Pons (tissue), 1 donor: ENCODE data around the gene ZIC1.

Experiments used
- DNase-seq: peaks from one replicate; pipeline ENCODE4 v3.0.0-alpha.2; 2016; ENCODE audit warnings: low spot score

ZIC1 gene

DNA sequence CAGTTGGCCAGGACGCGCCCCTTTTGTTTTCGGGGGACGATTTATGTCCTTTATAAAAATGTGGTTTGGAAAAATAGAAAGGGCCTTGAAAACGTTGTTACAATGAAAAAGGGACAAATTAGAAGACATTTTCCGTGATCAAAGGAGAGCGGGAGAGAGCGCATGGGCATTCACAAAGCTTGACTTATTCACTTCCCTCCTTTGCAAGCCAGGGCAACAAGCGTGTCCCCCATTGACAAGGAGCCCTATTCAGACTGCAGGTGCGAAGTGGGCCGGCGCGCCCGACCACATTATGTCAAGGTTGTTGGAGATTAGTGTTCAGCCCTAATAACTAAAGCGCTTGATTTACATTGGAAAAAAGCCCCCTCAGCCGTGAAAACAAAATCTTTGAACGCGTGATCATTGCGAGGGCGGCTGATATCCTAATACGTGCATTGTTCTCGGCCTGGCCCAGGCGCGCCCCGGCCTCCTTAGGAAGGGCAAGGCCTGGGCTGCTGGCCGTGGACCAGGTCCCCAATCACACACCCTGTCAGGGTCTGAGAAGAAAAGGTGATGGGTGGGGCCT, 28.7 kb upstream of the ZIC1 start:
- no peak for DNase-seq

DNA sequence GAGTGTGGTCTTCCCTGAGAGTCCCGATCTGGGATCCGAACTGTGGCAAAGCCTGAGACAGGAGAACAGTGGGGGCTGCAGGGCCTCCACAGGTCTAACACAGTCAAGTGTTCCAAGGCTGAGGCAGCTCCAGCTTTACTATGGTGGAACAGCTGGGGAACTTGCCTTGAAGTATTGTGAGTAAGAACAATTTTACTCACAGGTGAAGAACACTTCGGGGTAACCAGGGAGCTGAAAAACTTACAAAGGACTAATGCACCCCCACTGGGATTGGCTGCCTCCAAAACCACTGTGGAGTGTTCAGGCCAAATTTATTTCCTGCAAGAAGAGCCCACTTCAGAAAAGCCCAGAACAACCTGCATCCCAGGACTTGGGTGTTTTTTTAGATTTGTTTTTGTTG, 28.2 kb upstream of the ZIC1 start:
- DNase-seq = no peak

DNA sequence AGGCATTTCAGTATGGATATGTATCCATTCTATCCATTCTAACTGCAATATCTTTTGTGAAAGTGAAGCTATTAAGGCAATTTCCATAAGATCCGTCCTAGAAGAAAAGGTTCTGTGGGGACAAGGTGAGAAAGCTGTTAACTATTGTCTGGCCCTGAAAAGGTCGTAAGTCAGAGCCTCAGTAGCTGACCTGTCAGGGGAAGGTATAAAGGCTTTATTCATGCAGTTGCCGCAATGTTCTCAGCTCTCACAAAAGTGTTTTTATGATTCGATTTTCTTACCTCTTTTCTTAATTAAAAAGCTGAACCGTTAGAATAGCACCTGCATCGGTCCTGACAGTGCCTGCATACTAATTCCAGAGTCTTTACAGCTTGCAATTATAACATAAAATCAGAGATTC, 27.6 kb upstream of the ZIC1 start:
- no peak for DNase-seq

DNA sequence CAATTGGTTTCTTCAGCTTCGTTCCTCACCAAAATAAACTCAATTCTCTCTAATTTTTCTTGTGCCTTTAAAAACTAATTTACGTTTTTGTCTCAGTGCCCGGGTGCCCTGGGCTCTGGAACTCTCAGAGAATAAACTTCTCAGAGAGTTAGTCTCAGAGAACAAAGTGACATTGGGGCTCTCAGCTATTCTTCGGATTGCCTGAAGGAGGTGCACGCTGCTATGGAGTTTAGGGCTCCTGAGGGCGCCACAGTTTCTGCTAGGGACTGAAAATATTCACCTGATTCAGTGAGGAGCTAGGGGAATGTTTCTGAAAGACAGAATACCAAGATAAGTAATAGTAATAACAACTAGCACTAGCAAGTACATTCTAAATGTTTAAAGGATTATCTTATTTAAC, 25.5 kb upstream of the ZIC1 start:
- no peak for DNase-seq

DNA sequence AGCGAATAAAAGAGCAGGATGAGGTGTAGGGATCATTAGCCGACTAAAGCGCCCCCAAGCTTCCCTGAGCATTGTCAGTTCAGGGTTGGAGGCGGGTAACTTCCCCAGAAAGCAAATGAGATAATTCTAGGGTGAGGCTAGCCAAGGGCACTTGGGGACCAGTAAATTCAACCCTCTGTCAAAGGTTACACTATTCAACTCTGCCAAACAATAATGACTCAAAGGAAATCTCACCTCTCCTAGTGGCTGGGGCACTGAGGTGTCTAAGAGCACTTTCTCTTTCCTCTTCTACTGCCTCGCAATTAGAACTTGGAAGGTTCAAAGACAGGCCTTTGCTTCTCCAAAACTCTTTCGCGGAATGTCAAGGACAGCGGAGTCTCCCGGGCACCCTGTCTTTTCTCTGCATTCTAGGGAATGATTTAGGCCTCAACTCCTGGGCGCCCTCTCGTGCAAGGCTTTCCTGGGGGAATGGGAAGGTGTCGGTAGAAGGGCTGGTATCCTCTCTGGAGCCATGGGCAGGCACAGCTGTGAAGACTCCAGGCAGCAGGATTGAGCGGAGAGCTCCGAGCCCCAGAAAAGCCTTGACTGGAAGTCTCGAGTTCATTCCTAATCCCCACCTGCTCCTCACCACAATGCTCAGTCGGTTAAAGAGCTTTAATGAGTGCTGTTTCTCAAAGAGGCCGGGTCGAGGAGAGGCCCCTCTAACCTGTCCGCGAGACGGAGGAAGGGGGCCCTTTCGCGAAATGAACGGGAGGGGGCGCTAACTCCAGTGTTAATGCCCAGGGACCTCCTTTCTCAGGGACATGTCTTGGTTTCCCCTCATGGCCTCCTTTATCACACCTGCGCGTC, 24.7 kb upstream of the ZIC1 start:
- DNase-seq = no peak

DNA sequence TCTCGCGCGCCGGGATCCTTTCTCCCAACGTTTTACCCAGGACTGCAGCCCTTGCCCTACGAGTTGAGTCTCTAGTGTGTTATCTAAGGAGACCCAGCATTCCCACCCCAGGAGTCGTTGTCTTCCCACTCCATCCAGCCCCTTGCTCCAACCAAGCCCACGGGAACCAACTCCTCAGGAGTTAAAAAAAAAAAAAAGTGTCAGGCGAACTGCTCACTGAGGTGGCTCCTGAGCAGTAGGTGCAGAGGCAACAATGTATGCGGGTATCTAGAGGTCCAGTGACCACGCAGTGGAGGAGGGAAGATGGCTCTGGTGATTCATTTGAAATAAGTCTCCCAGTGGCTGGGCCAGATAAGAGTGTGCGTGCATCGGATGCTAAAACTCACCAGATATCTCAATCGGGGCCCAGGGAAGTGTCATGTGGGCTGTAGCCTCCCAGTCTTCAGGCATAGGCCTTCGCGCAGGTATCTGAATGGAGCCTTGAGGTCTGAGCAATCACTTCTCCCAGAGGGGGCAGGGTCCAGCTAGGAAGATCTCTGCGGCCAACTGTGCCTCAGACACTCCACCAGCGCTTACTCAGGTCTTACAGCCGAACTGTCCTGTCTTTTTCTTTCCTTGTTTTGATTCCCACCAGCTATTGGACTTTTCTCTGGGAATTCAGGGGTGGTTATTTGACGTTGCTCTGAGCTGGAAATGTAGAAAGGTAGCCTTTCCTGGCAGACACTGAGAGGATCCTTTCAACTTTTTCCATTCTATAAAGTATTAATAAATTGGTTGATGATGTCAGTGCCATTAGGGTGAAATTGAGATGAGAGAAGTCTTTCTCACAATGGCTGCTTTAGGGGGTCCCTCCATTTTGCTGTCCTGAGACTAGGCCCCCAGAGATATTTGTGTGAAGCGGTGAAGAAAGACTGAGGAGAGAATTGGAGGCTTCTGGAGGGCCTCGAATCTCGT, 23.8 kb upstream of the ZIC1 start:
- DNase-seq = no peak

DNA sequence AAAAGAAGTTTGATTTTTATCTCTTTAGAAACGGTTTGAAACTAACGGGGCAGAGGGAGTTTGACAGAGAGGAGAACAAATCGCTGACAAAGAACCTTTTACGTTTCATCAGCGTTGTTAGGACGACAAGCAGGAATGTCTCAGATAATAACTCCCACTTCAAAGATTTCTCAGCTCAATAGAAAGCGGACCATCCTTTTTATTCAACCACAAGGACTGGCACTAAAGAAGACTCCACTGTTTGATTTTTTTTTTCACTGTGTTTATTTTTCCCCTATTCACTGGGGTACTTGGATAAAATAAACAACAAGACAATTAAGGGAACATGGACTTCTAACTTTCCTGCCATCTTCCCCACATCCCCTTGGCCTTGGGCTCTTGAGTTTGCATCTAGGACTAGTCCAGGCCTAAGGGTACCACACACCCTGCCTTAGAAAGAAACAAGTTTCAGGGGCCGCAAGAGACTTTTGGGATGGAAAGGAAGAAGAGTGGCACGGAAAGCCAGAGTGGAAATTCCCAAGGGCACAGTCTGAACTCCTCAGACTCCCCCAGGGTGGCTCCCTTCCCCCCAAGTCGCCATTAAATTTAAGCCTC, 21.8 kb upstream of the ZIC1 start:
- DNase-seq = no peak

DNA sequence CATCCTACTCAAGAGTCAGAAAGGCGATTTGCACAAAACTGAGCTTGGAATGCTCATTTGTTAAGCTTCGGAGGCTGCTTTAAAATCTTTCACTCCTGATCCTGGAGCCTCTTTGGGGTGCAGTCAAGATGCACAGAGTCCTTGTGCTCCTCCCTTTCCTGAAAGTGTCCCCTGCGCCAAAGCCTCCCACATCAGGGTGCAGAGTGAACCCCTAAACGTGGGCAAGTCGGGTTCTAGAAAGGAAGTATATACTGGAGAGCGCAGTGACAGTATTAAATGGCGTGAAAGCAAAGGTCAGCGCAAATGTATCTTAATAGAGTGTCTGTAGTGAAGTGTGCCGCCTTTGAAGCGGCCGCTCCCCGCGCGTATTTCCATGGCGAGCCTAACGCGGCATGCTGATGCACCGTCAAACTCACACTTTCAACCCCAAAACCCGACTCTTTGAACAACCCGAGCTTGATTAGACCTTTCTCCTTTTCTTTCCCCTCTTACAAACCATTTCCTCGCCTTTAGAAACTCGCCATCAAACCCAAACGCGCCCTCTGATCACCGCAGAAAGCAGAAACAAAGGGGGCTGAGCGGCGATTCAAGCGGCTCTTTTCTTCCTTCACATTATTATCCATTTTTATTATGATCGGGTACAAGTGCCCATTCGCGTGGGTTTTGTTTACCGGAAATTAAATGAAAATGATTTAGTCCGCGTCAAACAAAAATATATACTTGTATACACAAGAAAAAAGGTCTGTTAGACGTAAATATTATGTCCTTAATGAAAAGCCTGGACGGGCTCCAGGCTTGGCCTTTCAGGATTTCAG, 21.1 kb upstream of the ZIC1 start:
- DNase-seq = no peak

DNA sequence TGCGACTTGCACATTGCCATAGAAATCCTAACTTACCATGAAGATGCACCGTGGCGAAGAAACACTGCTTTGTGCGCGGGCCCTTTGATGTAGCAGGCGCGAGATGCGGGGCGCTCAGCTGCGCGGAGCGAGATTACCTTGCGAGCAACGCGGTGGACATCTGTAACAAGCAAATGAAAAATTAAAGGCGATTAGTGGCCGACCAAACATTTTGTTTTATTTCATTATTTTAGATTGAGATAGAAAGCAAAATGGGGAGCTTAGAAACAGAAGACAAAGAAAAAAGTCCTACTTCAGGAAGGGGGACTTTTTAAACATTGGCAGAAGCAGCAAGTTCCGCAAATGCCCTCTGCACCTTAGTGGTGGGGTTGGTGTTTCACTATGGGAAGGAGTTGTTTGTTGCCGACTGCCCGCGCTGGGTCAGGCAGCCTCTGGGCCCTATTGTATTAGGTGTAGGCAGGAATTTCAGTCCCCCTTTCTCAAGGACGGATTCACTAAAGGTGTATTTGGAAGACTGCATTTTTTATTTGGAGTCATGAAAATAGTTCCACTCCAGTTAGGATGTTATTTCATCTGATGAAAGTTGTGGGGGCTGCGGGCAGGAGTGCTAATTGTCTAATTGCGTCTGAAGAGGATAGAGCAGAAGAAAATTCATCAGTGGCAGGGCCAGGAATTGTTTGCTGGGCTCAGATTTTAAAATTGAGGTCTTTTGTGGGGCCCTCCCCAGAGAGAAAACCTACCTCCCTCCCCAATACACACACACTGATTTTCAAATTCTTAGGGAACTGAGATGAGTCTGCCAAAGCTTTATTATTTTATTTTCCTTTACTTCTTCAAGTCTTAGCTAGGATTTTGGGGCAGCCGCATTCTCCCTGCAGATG, 20.2 kb upstream of the ZIC1 start:
- DNase-seq = no peak

DNA sequence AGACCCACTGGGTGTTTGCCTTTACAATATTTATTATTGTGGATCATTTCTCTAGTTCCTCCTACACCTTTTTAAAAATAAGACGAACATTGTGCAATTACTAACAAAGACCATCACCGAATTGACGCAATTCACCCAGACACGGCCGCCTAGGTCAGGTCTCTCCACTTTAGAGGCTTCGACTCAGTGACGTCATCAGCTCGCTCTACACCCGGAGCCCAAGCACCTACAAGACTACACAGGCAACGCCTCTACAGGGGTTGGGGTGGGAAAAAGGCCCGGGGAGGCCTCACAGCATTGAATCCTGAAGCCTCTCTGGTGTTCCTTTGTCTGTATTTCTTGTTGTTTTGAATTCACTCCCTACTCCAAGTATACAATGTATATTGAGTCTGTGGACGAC, 19.4 kb upstream of the ZIC1 start:
- no peak for DNase-seq

DNA sequence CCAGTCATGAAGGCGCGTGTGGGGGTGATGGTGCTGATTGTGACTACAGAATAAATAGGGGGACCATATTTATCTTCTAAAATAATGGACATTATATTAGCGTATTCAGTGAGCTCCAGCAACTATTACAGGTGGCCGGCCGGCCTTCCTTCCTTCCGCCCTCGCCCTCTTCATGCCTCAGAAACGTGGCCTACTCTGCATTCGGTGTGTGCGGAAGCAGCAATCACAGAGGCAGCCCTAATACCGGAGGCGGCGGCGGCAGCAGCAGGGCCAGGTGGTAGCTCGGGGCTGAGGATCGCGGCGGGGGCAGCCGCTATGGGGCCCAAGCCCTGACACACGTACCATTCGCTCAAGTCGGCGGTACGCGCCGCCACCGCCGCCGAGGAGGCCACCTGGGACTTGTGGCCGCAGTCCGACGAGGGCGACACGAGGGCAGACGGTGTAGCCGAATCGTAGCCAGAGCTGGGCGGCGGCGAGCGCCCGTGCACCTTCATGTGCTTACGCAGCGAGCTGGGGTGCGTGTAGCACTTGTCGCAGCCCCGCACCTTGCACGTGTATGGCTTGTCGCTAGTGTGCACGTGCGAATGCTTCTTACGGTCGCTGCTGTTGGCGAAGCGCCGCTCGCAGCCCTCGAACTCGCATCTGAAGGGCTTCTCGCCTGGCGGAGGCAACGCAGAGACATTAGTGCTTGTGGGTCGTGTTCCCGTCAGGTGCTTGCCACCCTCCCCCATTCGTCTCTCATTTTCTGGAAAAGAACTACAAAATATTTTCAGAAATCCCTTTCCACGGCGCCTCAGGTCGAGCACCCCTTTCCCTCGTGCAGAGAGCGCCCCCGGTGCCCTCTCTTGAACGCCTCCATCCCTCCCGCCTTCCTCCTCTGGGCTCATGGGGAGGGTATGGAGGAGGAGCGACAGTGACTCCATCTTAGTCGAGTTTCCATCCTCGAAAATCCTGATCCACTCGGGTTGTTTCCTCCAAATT, 18.3 kb upstream of the ZIC1 start:
- no peak for DNase-seq

DNA sequence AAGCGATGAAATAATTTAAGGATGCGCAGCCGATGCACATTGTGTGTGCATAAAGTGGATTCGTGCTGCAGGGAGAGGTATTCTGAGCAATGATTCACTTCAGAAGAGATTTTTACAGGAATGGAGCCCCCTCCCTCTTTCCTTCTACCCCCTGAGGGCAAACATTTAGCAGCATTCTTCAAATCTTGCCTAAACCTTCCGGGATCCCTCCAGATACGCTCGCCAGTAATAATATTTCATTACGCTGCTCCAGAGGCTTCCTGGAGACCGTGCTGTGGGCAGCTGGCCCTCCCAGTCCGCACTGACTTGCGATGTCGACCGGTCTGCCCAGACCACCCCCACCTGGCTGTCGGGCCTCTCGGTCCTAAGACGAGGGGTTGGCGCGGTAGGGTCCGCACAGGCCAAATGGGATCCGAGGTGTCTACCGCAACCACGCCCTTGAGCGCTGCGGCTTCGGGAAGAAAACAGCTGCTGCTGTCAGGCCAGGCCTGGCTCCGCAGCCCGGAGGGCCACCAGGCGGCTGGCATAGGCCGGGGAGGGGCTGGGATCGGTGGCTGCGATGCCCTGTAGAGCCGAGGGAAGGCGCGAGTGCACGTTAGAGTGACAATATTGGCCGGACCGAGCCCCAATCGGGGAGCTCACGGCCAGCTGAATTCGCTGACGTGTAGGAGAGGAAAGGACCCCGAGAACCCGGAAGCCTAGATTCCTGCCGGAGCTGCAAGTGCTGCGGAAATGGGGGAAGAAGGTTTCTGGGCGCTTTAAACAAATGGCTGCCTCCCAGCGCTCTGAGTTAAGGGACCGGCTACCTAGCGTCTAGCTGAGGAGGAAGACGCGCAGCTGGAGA, 17.2 kb upstream of the ZIC1 start:
- peak; percentile 80 for DNase-seq

DNA sequence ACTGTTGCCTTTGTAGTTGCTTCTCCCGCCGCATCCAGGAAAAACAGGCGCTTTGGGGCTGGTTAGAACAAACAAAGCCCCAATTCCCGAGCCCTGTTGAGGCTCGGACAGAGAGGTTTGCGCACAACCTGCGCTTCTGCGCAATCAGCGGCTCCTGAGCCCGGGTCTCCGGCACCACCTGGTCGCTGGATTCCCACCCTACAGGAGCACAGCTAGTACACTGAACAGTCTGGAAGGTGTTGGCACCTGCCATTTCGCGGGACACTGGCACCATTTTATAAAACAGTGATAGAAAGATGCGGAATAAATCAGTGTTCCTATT, 16.6 kb upstream of the ZIC1 start:
- DNase-seq = no peak

DNA sequence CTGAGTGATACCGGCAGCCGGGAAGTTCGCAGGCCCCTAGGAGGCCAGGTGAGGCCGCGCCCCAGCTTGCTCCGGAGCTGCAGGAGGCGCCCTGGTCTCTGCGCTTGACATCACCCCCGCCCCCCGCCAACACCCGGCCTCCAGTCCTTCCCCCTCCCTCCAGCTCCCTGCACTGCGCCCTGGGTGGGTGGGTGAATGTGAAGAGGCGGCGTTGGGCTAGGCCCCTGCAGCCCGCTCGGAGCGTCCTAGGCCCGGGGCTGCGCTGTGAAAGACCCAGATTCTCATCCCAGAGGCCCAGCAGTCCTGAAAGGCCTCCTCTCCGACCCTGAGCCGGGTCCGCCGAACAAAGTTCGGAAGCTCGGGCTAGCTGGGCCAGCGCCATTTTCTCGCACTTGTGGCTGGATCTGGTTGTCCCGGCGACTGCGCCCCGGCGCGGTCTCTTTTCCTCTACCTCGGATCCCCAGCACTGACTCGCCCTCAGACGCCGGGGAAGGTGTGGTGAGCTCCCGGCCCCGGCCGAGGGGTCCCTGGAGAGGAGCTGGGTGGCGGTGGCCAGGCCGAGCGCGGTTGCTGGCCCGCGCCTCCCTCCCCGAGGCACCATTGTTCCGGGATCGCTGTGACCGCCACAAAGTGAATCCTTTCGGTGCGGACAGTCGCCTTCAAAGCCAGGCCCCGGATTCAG, 15.8 kb upstream of the ZIC1 start:
- DNase-seq = peak; percentile 49

DNA sequence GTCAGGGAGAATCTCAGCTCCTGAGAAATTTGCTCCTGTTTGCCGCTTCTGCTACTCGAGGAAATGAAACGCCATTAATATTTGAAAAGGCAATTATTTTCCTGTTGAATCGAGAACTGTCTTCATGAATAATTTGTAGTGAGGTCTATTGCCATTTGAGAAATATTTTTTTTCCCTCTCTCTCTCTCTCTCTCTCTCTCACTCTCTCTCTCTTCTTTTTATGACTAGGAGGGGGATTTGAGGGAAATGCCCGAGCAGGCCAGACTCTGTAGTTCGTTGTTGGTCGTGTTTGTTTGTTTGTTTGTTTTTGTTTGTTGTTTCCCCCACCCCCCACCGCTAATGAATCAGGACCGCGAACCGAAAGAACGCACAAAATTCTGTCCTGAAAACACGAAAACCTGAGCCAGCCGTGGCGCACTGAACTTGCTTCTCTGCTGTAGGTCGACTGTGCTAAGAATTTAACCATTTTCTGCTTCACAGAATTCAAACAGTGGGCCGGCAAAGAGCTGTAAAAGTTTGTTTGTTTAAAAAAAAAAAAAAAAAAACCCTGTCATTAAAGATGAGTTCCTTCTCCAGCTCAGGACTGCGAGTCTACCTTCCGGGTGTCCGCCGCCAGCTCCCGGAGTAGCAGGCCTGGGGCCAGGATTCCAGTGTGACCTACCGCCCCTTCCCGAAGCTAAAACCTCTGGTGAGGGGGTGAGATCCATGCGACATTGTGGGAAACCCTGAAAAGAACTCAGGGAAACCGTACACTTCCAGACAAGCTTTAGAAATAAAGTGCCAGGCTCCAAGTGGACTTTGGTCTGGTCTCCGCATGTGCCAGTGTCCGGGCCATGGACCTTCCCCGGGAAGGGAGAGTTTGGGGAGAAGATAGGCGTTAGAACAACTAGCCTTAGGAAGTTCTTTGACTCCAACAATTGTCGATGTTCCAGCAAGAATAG, 15.0 kb upstream of the ZIC1 start:
- DNase-seq = no peak

DNA sequence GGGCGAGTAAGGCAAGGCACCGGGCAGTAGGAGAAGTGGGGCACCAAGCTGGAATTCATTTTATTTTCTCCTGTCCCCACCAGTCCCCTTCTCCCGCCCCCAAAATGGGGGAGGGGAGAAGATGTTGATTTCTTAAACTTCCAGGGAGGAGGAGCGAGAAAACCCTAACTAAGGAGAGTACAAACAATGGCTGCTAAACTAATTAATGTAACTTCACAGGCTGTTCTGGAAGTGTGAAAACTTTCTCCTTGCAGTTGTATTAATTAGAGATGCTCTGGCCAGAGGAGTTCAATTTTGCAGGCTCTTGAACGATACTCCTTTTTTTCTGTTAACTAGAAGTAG, 14.3 kb upstream of the ZIC1 start:
- no peak for DNase-seq
